Measurements from ENCODE around the gene MAPRE3. TPM values are rescaled to one million over a fixed set of nuclear protein-coding genes. Genes with fewer than 3 reads are reported as not detected.

The MAPRE3 gene
- total RNA-seq, 1 experiment from 2014 or later: 4.9 TPM

DNA sequence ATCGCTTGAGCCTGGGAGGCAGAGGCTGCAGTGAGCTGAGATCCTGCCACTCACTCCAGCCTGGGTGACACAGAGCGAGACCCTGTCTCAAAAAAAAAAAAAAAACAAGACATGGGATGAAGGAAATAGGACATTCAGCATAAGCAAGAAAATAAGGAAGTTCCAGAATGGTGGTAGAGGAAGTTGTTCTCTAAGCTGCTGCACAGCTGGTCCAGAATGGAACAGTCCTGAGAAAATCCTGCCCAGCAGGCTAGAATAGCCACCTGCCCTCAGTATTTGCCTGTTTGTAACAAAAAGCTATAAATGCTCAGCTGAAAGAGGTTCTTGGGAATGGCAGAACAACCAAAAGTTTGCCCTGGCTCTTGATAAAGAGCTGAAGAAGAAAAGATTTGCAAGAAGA is 11.1 kb upstream of the MAPRE3 start:
- POLR2A ChIA-PET: no interaction called here
- Histone ChIP-seq H3K4me1 (0 out of 2 replicates have a peak, but pooled peaks cover under 1% of the 10 kb centered on the region), H3K4me3 (ENCODE audit: low read depth, low read length) (no peak overlapping the region), H3K27me3 (replicated peaks; ENCODE audit: control insufficient read depth, insufficient read depth, low read length) (no peaks in the 10 kb centered on the region), H3K36me3 (ENCODE audit: control insufficient read depth, insufficient read depth, low read length) (no peaks in the 10 kb centered on the region), H3K9me3 (no peaks in the 10 kb centered on the region)
- CTCF ChIA-PET: interaction anchor here (0.6 to 4.0 kb wide), 4 partner anchors 16 to 331 kb away, joined by 3 to 186 read pairs (median 6); no protein-coding TSS in a partner anchor
- intact Hi-C loops (cut with micrococcal nuclease; ENCODE audit: unreplicated experiment): no loop called here
- TF ChIP-seq, protein P1, sequence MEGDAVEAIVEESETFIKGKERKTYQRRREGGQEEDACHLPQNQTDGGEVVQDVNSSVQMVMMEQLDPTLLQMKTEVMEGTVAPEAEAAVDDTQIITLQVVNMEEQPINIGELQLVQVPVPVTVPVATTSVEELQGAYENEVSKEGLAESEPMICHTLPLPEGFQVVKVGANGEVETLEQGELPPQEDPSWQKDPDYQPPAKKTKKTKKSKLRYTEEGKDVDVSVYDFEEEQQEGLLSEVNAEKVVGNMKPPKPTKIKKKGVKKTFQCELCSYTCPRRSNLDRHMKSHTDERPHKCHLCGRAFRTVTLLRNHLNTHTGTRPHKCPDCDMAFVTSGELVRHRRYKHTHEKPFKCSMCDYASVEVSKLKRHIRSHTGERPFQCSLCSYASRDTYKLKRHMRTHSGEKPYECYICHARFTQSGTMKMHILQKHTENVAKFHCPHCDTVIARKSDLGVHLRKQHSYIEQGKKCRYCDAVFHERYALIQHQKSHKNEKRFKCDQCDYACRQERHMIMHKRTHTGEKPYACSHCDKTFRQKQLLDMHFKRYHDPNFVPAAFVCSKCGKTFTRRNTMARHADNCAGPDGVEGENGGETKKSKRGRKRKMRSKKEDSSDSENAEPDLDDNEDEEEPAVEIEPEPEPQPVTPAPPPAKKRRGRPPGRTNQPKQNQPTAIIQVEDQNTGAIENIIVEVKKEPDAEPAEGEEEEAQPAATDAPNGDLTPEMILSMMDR (IDR thresholded peaks at IDR 0.05; ENCODE audit: insufficient read depth in 1 of 2, low read depth in 1 of 2, low read length in 1 of 2, severe bottlenecking in 1 of 2, unreplicated experiment in 1 of 2): no peak
- no peaks in the 10 kb centered on the region for H3K4me1 Mint-ChIP-seq (ENCODE audit: low read depth, unreplicated experiment)
- no peaks in the 10 kb centered on the region for H3K9me3 Mint-ChIP-seq (ENCODE audit: unreplicated experiment)
- no peak overlapping the region for H3K27ac Mint-ChIP-seq (ENCODE audit: unreplicated experiment)
- H3K4me3 Mint-ChIP-seq (ENCODE audit: unreplicated experiment): no peak overlapping the region
- no TSS peak for BruUV-seq (replicated peaks)
- no peak for DNase-seq
- H3K36me3 Mint-ChIP-seq (ENCODE audit: insufficient read depth, unreplicated experiment): no peaks in the 10 kb centered on the region
- peaks cover 25% of the 10 kb centered on the region for H3K27me3 Mint-ChIP-seq (ENCODE audit: insufficient read depth, unreplicated experiment)

DNA sequence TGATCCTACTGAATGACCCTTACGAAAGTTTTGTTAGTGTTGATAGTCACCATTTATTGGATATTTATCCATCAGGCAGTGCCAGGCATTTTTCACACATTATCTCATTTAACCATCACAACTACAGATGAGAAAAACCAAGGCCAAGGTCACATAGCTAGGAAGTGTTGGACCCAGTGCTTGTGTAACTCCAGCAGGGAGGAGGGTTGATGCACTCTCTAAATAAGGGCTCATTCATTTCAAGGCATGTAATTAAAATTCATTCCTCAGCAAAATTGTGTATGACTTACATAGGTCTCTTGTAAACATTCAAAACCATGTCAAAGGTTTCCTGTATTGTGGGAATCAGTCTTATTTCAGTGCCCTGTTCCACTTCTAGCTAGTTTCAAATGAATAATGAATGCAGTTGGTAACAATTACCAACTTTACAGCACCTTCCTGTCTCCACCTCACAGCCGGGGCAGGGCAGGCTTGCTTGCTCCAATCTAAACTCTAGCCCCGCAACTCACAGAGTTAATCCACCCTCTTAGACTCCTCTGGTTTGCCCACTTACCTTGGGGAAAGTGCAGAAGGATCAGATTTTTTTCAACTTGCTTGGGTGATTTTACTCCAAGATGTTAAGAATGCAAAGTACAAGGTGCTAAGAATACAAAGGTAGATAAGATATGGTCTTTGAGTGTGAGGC is 5.8 kb upstream of the MAPRE3 start:
- TF ChIP-seq, protein P1 (IDR thresholded peaks at IDR 0.05; ENCODE audit: insufficient read depth in 1 of 2, low read depth in 1 of 2, low read length in 1 of 2, severe bottlenecking in 1 of 2, unreplicated experiment in 1 of 2): no peak
- H3K4me3 Mint-ChIP-seq (ENCODE audit: unreplicated experiment): no peak overlapping the region
- POLR2A ChIA-PET: no interaction called here
- H3K36me3 Mint-ChIP-seq (ENCODE audit: insufficient read depth, unreplicated experiment): no peaks in the 10 kb centered on the region
- no TSS peak for BruUV-seq (replicated peaks)
- intact Hi-C loops (cut with micrococcal nuclease; ENCODE audit: unreplicated experiment): no loop called here
- DNase-seq: no peak
- H3K4me3 ChIP-seq (ENCODE audit: low read depth, low read length): no peak overlapping the region
- H3K9me3 ChIP-seq: no peaks in the 10 kb centered on the region
- H3K27ac Mint-ChIP-seq (ENCODE audit: unreplicated experiment): no peak overlapping the region
- peaks cover 18% of the 10 kb centered on the region for H3K4me1 Mint-ChIP-seq (ENCODE audit: low read depth, unreplicated experiment)
- H3K27me3 ChIP-seq (replicated peaks; ENCODE audit: control insufficient read depth, insufficient read depth, low read length): peaks cover 1% of the 10 kb centered on the region; the same call in 1 of the 2 replicates
- CTCF ChIA-PET: interaction anchor here (1.4 kb wide), 1 partner anchor 52 kb away, joined by 4 read pairs; no protein-coding TSS in a partner anchor
- no peaks in the 10 kb centered on the region for H3K36me3 ChIP-seq (ENCODE audit: control insufficient read depth, insufficient read depth, low read length)
- no peaks in the 10 kb centered on the region for H3K9me3 Mint-ChIP-seq (ENCODE audit: unreplicated experiment)
- 0 out of 2 replicates have a peak, but pooled peaks cover 11% of the 10 kb centered on the region for H3K4me1 ChIP-seq
- peaks cover 19% of the 10 kb centered on the region for H3K27me3 Mint-ChIP-seq (ENCODE audit: insufficient read depth, unreplicated experiment)

DNA sequence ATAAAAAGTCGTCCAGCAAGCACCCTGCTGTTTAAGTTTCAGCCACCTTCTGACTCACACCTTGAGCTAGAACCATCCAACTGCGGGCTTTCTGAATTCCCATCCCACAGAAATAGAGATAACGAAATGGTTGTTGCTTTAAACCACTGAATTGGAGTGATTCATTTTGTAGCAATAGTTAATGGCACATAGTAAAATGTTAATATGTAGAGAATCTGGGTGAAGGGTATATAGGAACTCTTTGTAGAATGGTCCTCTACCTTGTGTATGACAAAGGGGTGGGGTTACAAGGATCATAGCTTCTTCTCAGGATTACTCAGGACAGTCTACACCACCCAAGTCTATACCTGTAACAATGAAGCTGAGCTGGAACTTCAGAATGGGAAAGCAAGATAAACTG is 2.4 kb upstream of the MAPRE3 start:
- Mint-ChIP-seq H3K9me3 (ENCODE audit: unreplicated experiment) (no peaks in the 10 kb centered on the region), H3K4me3 (ENCODE audit: unreplicated experiment) (no peak overlapping the region), H3K36me3 (ENCODE audit: insufficient read depth, unreplicated experiment) (no peaks in the 10 kb centered on the region), H3K4me1 (ENCODE audit: low read depth, unreplicated experiment) (peaks cover 19% of the 10 kb centered on the region), H3K27ac (ENCODE audit: unreplicated experiment) (no peak overlapping the region), H3K27me3 (ENCODE audit: insufficient read depth, unreplicated experiment) (peaks cover 12% of the 10 kb centered on the region)
- Histone ChIP-seq H3K4me3 (ENCODE audit: low read depth, low read length) (no peak overlapping the region), H3K36me3 (ENCODE audit: control insufficient read depth, insufficient read depth, low read length) (no peaks in the 10 kb centered on the region), H3K4me1 (0 out of 2 replicates have a peak, but pooled peaks cover 11% of the 10 kb centered on the region), H3K9me3 (no peaks in the 10 kb centered on the region), H3K27me3 (replicated peaks; ENCODE audit: control insufficient read depth, insufficient read depth, low read length) (peaks cover 1% of the 10 kb centered on the region; the same call in 1 of the 2 replicates)
- TF ChIP-seq, protein P1 (IDR thresholded peaks at IDR 0.05; ENCODE audit: insufficient read depth in 1 of 2, low read depth in 1 of 2, low read length in 1 of 2, severe bottlenecking in 1 of 2, unreplicated experiment in 1 of 2): no peak
- ChIA-PET POLR2A (interaction anchor here (0.6 kb wide), 1 partner anchor 51 kb away, joined by 11 read pairs; no protein-coding TSS in a partner anchor), CTCF (interaction anchor here (1.8 kb wide), 1 partner anchor 48 kb away, joined by 10 read pairs; no protein-coding TSS in a partner anchor)
- no peak for DNase-seq
- intact Hi-C loops (cut with micrococcal nuclease; ENCODE audit: unreplicated experiment): no loop called here
- BruUV-seq (replicated peaks): no TSS peak

Measured in Caco-2 (cell line).